Astrocyte (in vitro differentiated cells and primary cell): ENCODE measurements around the gene COA7. TPM values are rescaled to one million over a fixed set of nuclear protein-coding genes. Genes with fewer than 3 reads are reported as not detected.

Source experiments
- DNase-seq: peaks from one replicate; pipeline ENCODE4 v3.0.0-alpha.2; 2010; ENCODE audit warnings: low read depth
- FAIRE-seq: peaks from 2 replicates; lab custom pipeline; 2011; peaks lifted over from hg19 to GRCh38; lab: Jason Lieb, UNC
- H2AFZ ChIP-seq: 2 replicates; pipeline ENCODE4 v1.6.0; 2012; ENCODE audit warnings: low read depth, low read length, inconsistent platforms
- H3K27ac ChIP-seq: 2 replicates; pipeline ENCODE4 v1.5.1; 2011; ENCODE audit warnings: low read depth, low read length, inconsistent platforms
- H3K27me3 ChIP-seq: 2 replicates; pipeline ENCODE4 v1.6.0; 2011; ENCODE audit warnings: low read length, inconsistent platforms; ENCODE audit not compliant: insufficient read depth
- H3K36me3 ChIP-seq: 2 replicates; pipeline ENCODE4 v1.5.1; 2011; ENCODE audit warnings: low read length, inconsistent platforms; ENCODE audit not compliant: insufficient read depth
- H3K4me1 ChIP-seq: 2 replicates; pipeline ENCODE4 v1.5.1; 2011; ENCODE audit warnings: low read length, inconsistent platforms; ENCODE audit not compliant: insufficient read depth
- H3K4me2 ChIP-seq: 2 replicates; pipeline ENCODE4 v1.6.0; 2012; ENCODE audit warnings: low read length, inconsistent platforms
- H3K4me3 ChIP-seq: 2 replicates; pipeline ENCODE4 v1.5.1; 2011; ENCODE audit warnings: low read depth, mild to moderate bottlenecking, low read length, inconsistent platforms; ENCODE audit not compliant: insufficient read depth
- H3K79me2 ChIP-seq: 2 replicates; pipeline ENCODE4 v1.6.0; 2012; ENCODE audit warnings: mild to moderate bottlenecking, low read length, inconsistent platforms; ENCODE audit not compliant: insufficient read depth
- H3K9ac ChIP-seq: 2 replicates; pipeline ENCODE4 v1.6.0; 2012; ENCODE audit warnings: mild to moderate bottlenecking, low read length, inconsistent platforms
- H3K9me3 ChIP-seq: 2 replicates; pipeline ENCODE4 v1.5.1; 2012; ENCODE audit warnings: low read depth, mild to moderate bottlenecking, low read length, inconsistent platforms; ENCODE audit not compliant: insufficient read depth
- H4K20me1 ChIP-seq: 2 replicates; pipeline ENCODE4 v1.6.0; 2012; ENCODE audit warnings: low read length, inconsistent platforms; ENCODE audit not compliant: insufficient read depth
- H3K27ac Mint-ChIP-seq: one replicate; pipeline ENCODE4 v1.8.0; 2021; ENCODE audit warnings: mild to moderate bottlenecking, mixed read lengths; ENCODE audit not compliant: unreplicated experiment
- H3K27me3 Mint-ChIP-seq: one replicate; pipeline ENCODE4 v1.8.0; 2021; ENCODE audit warnings: low read depth, mixed read lengths; ENCODE audit not compliant: unreplicated experiment
- H3K36me3 Mint-ChIP-seq: one replicate; pipeline ENCODE4 v1.8.0; 2021; ENCODE audit warnings: low read depth, mixed read lengths; ENCODE audit not compliant: unreplicated experiment
- H3K4me1 Mint-ChIP-seq: one replicate; pipeline ENCODE4 v1.8.0; 2021; ENCODE audit warnings: low read depth, mixed read lengths; ENCODE audit not compliant: unreplicated experiment
- H3K4me3 Mint-ChIP-seq: one replicate; pipeline ENCODE4 v1.8.0; 2021; ENCODE audit warnings: mild to moderate bottlenecking, moderate library complexity, mixed read lengths; ENCODE audit not compliant: unreplicated experiment
- H3K9me3 Mint-ChIP-seq: one replicate; pipeline ENCODE4 v1.8.0; 2021; ENCODE audit warnings: mild to moderate bottlenecking, mixed read lengths; ENCODE audit not compliant: unreplicated experiment
- EZH2 ChIP-seq: IDR thresholded peaks from 2 replicates; pipeline ENCODE4 v1.6.1; 2012; ENCODE audit warnings: mild to moderate bottlenecking, low read length, inconsistent platforms; ENCODE audit not compliant: insufficient read depth
- total RNA-seq: library from RNA; stranded (reverse); gene quantifications from 2 replicates; pipeline ENCODE4 v1.2.1, GENCODE V29; 2021
- TF ChIP-seq, protein P1 (sequence below): IDR thresholded peaks from 2 replicates; pipeline ENCODE4 v1.5.1; 2011; ENCODE audit warnings: low read depth, mild to moderate bottlenecking, inconsistent platforms, low read length, moderate library complexity; ENCODE audit not compliant: insufficient read depth

Gene COA7
- total RNA-seq, 1 donor from 2014 or later: 18.4 TPM

DNA sequence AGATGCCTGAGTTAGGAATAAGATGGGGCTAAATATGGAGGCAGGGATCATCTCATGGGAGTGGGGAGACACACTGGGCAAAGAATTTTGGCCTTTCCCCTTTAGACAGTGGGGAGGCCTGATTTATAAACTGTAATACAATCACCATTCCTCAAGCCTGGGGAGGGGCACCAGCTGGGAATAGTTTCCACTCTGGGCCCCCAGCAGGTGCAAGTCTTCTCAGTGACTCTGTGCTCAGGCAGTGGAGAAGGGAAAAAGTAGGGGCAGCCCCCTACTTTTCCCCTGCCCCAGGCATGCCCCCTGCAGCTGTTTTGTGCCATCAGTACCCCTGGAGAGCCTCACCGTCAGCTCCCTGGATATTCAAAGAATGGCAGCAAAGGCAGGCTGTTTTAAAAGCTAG lies 19.1 kb downstream of the COA7 start:
- no peaks in the 10 kb centered on the region for H3K27me3 Mint-ChIP-seq
- Histone ChIP-seq H3K9me3 (no peaks in the 10 kb centered on the region), H3K27ac (no peak overlapping the region), H3K27me3 (no peaks in the 10 kb centered on the region), H3K4me3 (no peak overlapping the region), H3K79me2 (no peaks in the 10 kb centered on the region), H2AFZ (no peak overlapping the region), H3K4me1 (peaks cover 7% of the 10 kb centered on the region), H3K4me2 (no peak overlapping the region), H4K20me1 (no peaks in the 10 kb centered on the region), H3K36me3 (no peaks in the 10 kb centered on the region), H3K9ac (no peak overlapping the region)
- no peaks in the 10 kb centered on the region for H3K36me3 Mint-ChIP-seq
- peaks cover 10% of the 10 kb centered on the region for H3K4me1 Mint-ChIP-seq
- no peak for FAIRE-seq
- no peak overlapping the region for H3K4me3 Mint-ChIP-seq
- H3K27ac Mint-ChIP-seq: no peak overlapping the region
- DNase-seq: no peak
- TF ChIP-seq EZH2: no peak
- TF ChIP-seq, protein P1, sequence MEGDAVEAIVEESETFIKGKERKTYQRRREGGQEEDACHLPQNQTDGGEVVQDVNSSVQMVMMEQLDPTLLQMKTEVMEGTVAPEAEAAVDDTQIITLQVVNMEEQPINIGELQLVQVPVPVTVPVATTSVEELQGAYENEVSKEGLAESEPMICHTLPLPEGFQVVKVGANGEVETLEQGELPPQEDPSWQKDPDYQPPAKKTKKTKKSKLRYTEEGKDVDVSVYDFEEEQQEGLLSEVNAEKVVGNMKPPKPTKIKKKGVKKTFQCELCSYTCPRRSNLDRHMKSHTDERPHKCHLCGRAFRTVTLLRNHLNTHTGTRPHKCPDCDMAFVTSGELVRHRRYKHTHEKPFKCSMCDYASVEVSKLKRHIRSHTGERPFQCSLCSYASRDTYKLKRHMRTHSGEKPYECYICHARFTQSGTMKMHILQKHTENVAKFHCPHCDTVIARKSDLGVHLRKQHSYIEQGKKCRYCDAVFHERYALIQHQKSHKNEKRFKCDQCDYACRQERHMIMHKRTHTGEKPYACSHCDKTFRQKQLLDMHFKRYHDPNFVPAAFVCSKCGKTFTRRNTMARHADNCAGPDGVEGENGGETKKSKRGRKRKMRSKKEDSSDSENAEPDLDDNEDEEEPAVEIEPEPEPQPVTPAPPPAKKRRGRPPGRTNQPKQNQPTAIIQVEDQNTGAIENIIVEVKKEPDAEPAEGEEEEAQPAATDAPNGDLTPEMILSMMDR: no peak
- H3K9me3 Mint-ChIP-seq: no peaks in the 10 kb centered on the region

DNA sequence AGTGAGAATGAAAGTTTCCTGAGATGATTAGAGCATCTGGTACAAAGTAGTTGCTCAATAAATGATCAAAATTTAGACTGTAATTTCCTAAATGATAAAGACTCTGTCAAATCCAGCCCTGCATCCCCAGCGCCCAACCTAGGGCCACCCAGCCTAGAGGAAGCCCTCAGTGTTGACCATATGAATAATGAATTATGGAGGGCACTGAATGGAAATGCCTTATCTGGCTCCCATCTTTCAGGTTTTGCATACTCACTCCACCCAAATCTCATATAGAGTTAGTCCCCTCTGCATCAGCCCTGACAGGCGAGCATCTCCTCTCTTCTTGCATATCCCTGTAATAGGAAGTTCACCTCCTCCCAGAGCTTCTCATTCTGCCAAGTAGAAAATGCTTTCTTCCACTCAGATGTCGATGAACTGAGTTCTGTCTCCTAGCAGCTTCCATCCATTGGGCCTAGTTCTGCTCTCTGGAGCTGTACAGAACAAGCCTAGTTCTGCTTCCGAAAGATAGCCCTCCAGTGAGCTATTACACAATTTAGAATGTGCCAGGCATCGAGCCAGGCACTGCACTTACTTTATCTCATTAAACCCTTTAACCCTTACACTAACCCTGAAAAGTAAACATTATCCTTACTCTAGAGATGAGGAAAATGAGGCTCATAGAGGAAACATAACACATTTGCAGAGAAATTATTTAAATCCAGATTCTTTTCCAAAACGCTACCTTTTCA lies 20.9 kb downstream of the COA7 start:
- DNase-seq (no peak), FAIRE-seq (no peak)
- no peak overlapping the region for H3K9ac ChIP-seq

More for the DNA sequence above, 20.9 kb downstream of the COA7 start:
- H3K27ac ChIP-seq: no peak overlapping the region
- H3K4me1 ChIP-seq: peaks cover 7% of the 10 kb centered on the region
- no peak for TF ChIP-seq EZH2
- TF ChIP-seq, protein P1: no peak
- Mint-ChIP-seq H3K27ac (no peak overlapping the region), H3K4me3 (no peak overlapping the region), H3K9me3 (no peaks in the 10 kb centered on the region), H3K36me3 (no peaks in the 10 kb centered on the region), H3K4me1 (peaks cover 17% of the 10 kb centered on the region), H3K27me3 (no peaks in the 10 kb centered on the region)
- no peaks in the 10 kb centered on the region for H3K36me3 ChIP-seq
- no peak overlapping the region for H3K4me3 ChIP-seq
- H3K9me3 ChIP-seq: no peaks in the 10 kb centered on the region
- H3K79me2 ChIP-seq: no peaks in the 10 kb centered on the region
- no peaks in the 10 kb centered on the region for H4K20me1 ChIP-seq
- no peak overlapping the region for H3K4me2 ChIP-seq
- no peak overlapping the region for H2AFZ ChIP-seq
- H3K27me3 ChIP-seq: no peaks in the 10 kb centered on the region
